GM19438 (cell line): ENCODE measurements around the gene SEMA3B.
A peak's percentile ranks its signal among the peaks of the same experiment; 100 is the strongest.
"Not testable (repeated sequence)": the region's sequence is repeated elsewhere in the genome, so short reads cannot be mapped to it uniquely, and the experiment has no call there.

Experiments
- ATAC-seq: cut with Tn5 transposase; IDR thresholded peaks from one replicate; pipeline ENCODE4 v1.9.1; 2021; ENCODE audit warnings: low read depth; ENCODE audit not compliant: unreplicated experiment

Gene SEMA3B

GRCh38 chr3:50304601-50305000 lies 35.7 kb downstream of the SEMA3B start:
- ATAC-seq, result no peak

- ATAC-seq, result not testable (repeated sequence)
Measured at GRCh38 chr3:50312041-50312440, 43.1 kb downstream of the SEMA3B start.

- ATAC-seq, result no peak
Measured at GRCh38 chr3:50314342-50314741, 45.4 kb downstream of the SEMA3B start.

GRCh38 chr3:50314816-50315215 lies 45.9 kb downstream of the SEMA3B start:
- no peak for ATAC-seq

- ATAC-seq, result no peak
Measured at GRCh38 chr3:50316657-50317242, 47.8 kb downstream of the SEMA3B start.

- no peak for ATAC-seq
Measured at GRCh38 chr3:50317300-50317699, 48.4 kb downstream of the SEMA3B start.

GRCh38 chr3:50318163-50318562 lies 49.2 kb downstream of the SEMA3B start:
- ATAC-seq, result no peak

- no peak for ATAC-seq
Measured at GRCh38 chr3:50318615-50319014, 49.7 kb downstream of the SEMA3B start.

- ATAC-seq, result no peak
Measured at GRCh38 chr3:50319181-50319893, 50.4 kb downstream of the SEMA3B start.

GRCh38 chr3:50319894-50320625 lies 51.1 kb downstream of the SEMA3B start:
- no peak for ATAC-seq

- peak; percentile 48 for ATAC-seq
Measured at GRCh38 chr3:50320853-50321335, 51.9 kb downstream of the SEMA3B start.

GRCh38 chr3:50321336-50322114 lies 52.6 kb downstream of the SEMA3B start:
- ATAC-seq, result peak; percentile 86

GRCh38 chr3:50322115-50322385 lies 53.1 kb downstream of the SEMA3B start:
- no peak for ATAC-seq

- no peak for ATAC-seq
Measured at GRCh38 chr3:50322386-50323091, 53.6 kb downstream of the SEMA3B start, which contains the start of gene HYAL2. Gene HYAL2 (minus strand): TSS chr3:50322745. CDS start chr3:50320489, 2,256 bp downstream.

GRCh38 chr3:50323092-50323600 lies 54.2 kb downstream of the SEMA3B start:
- ATAC-seq, result no peak

GRCh38 chr3:50323614-50324199 lies 54.8 kb downstream of the SEMA3B start:
- ATAC-seq, result no peak

- no peak for ATAC-seq
Measured at GRCh38 chr3:50324351-50325112, 55.6 kb downstream of the SEMA3B start.

- ATAC-seq, result no peak
Measured at GRCh38 chr3:50325113-50325480, 56.1 kb downstream of the SEMA3B start.
